ENCODE data around the gene RGMB. TPM values are rescaled to one million over a fixed set of nuclear protein-coding genes. Genes with fewer than 3 reads are reported as not detected.

Gene RGMB
- total and polyA plus RNA-seq, 4 donors = 2.5 to 5.3 (median 3.0) TPM

DNA sequence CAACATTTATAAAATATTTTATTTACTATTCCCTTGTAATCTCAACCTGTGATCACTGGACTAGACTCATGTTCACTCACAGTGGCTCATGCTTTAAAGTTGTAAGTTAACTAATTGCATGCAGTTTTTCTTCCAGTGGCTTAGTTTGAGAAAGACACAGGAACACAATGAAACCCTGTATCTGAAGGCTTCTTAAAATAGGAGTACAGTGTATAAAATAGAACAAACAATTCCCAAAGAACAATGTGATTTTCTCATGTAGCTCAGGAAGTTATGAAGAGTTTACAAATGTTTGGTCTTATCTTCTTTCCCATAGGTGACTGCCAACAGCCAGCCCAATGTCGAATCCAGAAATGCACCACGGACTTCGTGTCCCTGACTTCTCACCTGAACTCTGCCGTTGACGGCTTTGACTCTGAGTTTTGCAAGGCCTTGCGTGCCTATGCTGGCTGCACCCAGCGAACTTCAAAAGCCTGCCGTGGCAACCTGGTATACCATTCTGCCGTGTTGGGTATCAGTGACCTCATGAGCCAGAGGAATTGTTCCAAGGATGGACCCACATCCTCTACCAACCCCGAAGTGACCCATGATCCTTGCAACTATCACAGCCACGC lies 5.9 kb downstream of the RGMB start (continued):
- TF ChIP-seq, protein P1, sequence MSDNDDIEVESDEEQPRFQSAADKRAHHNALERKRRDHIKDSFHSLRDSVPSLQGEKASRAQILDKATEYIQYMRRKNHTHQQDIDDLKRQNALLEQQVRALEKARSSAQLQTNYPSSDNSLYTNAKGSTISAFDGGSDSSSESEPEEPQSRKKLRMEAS (IDR thresholded peaks at IDR 0.05) = peak; percentile 39
- TF ChIP-seq, protein P2, sequence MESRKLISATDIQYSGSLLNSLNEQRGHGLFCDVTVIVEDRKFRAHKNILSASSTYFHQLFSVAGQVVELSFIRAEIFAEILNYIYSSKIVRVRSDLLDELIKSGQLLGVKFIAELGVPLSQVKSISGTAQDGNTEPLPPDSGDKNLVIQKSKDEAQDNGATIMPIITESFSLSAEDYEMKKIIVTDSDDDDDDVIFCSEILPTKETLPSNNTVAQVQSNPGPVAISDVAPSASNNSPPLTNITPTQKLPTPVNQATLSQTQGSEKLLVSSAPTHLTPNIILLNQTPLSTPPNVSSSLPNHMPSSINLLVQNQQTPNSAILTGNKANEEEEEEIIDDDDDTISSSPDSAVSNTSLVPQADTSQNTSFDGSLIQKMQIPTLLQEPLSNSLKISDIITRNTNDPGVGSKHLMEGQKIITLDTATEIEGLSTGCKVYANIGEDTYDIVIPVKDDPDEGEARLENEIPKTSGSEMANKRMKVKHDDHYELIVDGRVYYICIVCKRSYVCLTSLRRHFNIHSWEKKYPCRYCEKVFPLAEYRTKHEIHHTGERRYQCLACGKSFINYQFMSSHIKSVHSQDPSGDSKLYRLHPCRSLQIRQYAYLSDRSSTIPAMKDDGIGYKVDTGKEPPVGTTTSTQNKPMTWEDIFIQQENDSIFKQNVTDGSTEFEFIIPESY (IDR thresholded peaks at IDR 0.05) = peak; percentile 36
- TF ChIP-seq TAF1 (conservative IDR thresholded peaks at IDR 0.05) (no peak), RXRA (IDR thresholded peaks at IDR 0.05) (peak; percentile 91 to 93), SP1 (IDR thresholded peaks at IDR 0.05) (peak; percentile 88), YY1 (IDR thresholded peaks at IDR 0.05) (peak; percentile 74), HNF4G (IDR thresholded peaks at IDR 0.05) (peak; percentile 81), EGR1 (IDR thresholded peaks at IDR 0.05; ENCODE audit: low read depth in 2 of 2) (no peak)

DNA sequence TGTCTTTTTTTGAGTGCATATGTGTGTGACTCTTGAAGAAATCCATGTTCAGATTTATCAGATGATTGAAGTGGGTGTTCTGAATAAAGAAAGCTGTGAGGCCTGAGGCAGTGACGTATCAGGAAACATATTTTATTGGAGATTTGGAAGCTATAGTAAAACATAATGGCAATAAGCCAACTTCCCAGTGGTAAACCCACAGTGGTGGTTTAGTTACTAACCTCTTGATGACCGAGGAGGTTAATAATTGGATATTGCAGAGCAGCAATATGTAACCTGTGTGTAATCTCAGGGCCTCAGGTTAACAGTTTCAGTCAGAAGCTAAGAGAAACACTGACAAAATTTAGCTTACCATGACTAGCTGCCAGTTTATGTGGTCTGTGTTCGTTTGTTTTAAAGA lies 6.9 kb downstream of the RGMB start:
- no peaks in the 10 kb centered on the region for H3K9me3 ChIP-seq (ENCODE audit: control insufficient read depth in 4 of 4, low read length in 3 of 4)
- H3K27ac ChIP-seq (ENCODE audit: low read depth in 1 of 2, low read length in 2 of 2) = no peak overlapping the region
- TF ChIP-seq EGR1 (IDR thresholded peaks at IDR 0.05; ENCODE audit: low read depth in 2 of 2) (no peak), SP1 (IDR thresholded peaks at IDR 0.05) (no peak), NR2F2 (IDR thresholded peaks at IDR 0.05) (no peak), FOXA1 (IDR thresholded peaks at IDR 0.05) (no peak), RXRA (IDR thresholded peaks at IDR 0.05) (no peak), FOXA2 (IDR thresholded peaks at IDR 0.05) (no peak), RAD21 (IDR thresholded peaks at IDR 0.05) (no peak), GABPA (IDR thresholded peaks at IDR 0.05 in 1 of 2, conservative IDR thresholded peaks at IDR 0.05 in 1 of 2) (no peak), HNF4G (IDR thresholded peaks at IDR 0.05) (no peak)
- TF ChIP-seq, protein P2 (IDR thresholded peaks at IDR 0.05) = no peak
- TF ChIP-seq, protein P3, sequence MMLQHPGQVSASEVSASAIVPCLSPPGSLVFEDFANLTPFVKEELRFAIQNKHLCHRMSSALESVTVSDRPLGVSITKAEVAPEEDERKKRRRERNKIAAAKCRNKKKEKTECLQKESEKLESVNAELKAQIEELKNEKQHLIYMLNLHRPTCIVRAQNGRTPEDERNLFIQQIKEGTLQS (IDR thresholded peaks at IDR 0.05) = no peak
- TF ChIP-seq, protein P1 (IDR thresholded peaks at IDR 0.05) = no peak
- H3K4me3 ChIP-seq (ENCODE audit: low read depth in 1 of 3, low read length in 3 of 3) = no peak overlapping the region
- WGBS = 80% methylated on average over 3 of the region's 3 CpGs
- H3K27me3 ChIP-seq (ENCODE audit: control insufficient read depth in 4 of 4, insufficient read depth in 4 of 4, low read length in 3 of 4) = no peaks in the 10 kb centered on the region
- peaks cover 0 to 2% (median 0%) of the 10 kb centered on the region in 4 donors for H3K36me3 ChIP-seq (ENCODE audit: control insufficient read depth in 4 of 4, insufficient read depth in 3 of 4, low read depth in 1 of 4, low read length in 3 of 4)
- H3K9ac ChIP-seq (ENCODE audit: low read depth in 1 of 2, low read length in 2 of 2) = no peak overlapping the region
- no peak for DNase-seq (ENCODE audit: low spot score)
- peaks cover 0 to 20% (median 11%) of the 10 kb centered on the region in 4 donors for H3K4me1 ChIP-seq (ENCODE audit: control insufficient read depth in 4 of 4, insufficient read depth in 4 of 4, low read length in 3 of 4)

DNA sequence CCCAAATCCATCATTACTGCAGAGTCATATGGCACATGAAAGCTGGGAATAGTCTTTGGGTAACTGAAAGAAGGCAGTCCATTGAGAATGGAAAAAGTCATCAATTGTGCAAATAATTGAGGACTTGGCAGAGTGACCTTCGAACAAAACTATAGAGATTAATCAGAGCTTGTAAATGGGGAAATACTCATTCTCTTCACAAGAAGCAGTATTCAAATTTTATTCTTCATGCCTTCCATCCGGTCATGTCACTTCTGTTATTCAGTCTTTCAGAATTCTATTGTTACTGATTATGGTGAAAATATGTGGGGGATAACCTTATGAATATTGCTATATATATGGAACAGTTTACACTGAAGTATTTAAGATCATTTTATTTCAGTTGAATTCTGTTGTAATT lies 8.1 kb downstream of the RGMB start:
- H3K36me3 ChIP-seq (ENCODE audit: control insufficient read depth in 4 of 4, insufficient read depth in 3 of 4, low read depth in 1 of 4, low read length in 3 of 4) = peaks cover 0 to 2% (median 0%) of the 10 kb centered on the region in 4 donors
- no peaks in the 10 kb centered on the region for H3K27me3 ChIP-seq (ENCODE audit: control insufficient read depth in 4 of 4, insufficient read depth in 4 of 4, low read length in 3 of 4)
- TF ChIP-seq FOXA2 (IDR thresholded peaks at IDR 0.05) = no peak
- H3K4me1 ChIP-seq (ENCODE audit: control insufficient read depth in 4 of 4, insufficient read depth in 4 of 4, low read length in 3 of 4) = peaks cover 4 to 13% (median 11%) of the 10 kb centered on the region in 4 donors
- 52% methylated on average over 2 of the region's 2 CpGs for WGBS
- H3K9ac ChIP-seq (ENCODE audit: low read depth in 1 of 2, low read length in 2 of 2) = no peak overlapping the region
- DNase-seq (ENCODE audit: low spot score) = no peak
- no peak overlapping the region for H3K27ac ChIP-seq (ENCODE audit: low read depth in 1 of 2, low read length in 2 of 2)
- no peaks in the 10 kb centered on the region for H3K9me3 ChIP-seq (ENCODE audit: control insufficient read depth in 4 of 4, low read length in 3 of 4)
- no peak overlapping the region for H3K4me3 ChIP-seq (ENCODE audit: low read depth in 1 of 3, low read length in 3 of 3)
